Neural crest cell (in vitro differentiated cells): Measurements from ENCODE around the gene YBX3. TPM values are rescaled to one million over a fixed set of nuclear protein-coding genes. Genes with fewer than 3 reads are reported as not detected.

Experiments
- DNase-seq: peaks from one replicate; pipeline ENCODE4 v3.0.0; 2021; ENCODE audit warnings: low read depth, mixed read lengths, low spot score
- H3K27ac Mint-ChIP-seq: one replicate; pipeline ENCODE4 v1.8.0; 2021; ENCODE audit warnings: mild to moderate bottlenecking, mixed read lengths; ENCODE audit not compliant: unreplicated experiment
- H3K27me3 Mint-ChIP-seq: 2 replicates; pipeline ENCODE4 v1.8.0; 2021; ENCODE audit warnings: low read depth, mild to moderate bottlenecking, mixed read lengths
- H3K36me3 Mint-ChIP-seq: 2 replicates; pipeline ENCODE4 v1.8.0; 2021; ENCODE audit warnings: low read depth, mild to moderate bottlenecking, mixed read lengths
- H3K4me1 Mint-ChIP-seq: 2 replicates; pipeline ENCODE4 v1.8.0; 2021; ENCODE audit warnings: mixed read lengths
- H3K4me3 Mint-ChIP-seq: one replicate; pipeline ENCODE4 v1.8.0; 2021; ENCODE audit warnings: mild to moderate bottlenecking, mixed read lengths
- H3K9me3 Mint-ChIP-seq: 2 replicates; pipeline ENCODE4 v1.8.0; 2021; ENCODE audit warnings: mixed read lengths
- CTCF ChIP-seq: fragments of 200-600 bp; sonication (generic); conservative IDR thresholded peaks from 2 replicates; pipeline ENCODE4 v1.5.0; 2021; ENCODE audit warnings: antibody characterized with exemption, mild to moderate bottlenecking
- long read RNA-seq: library from polyadenylated mRNA; unstranded; transcript quantifications from one replicate; pipeline ENCODE4 v2.0.0, GENCODE V29; 2020
- total RNA-seq: library from RNA; stranded (reverse); gene quantifications from 2 replicates; pipeline ENCODE4 v1.2.1, GENCODE V29; 2021

Gene YBX3
- total RNA-seq, result 86.8 and 90.4 TPM in 2 replicates
- long read RNA-seq, partial matches to known transcripts, result 0 of 2 reads
- long read RNA-seq, other reads (novel, unspliced or antisense), result 0 of 2 reads

- Mint-ChIP-seq H3K36me3 (no peaks in the 10 kb centered on the region), H3K9me3 (no peaks in the 10 kb centered on the region), H3K27ac (peak within 1 kb of the TSS; percentile 87), H3K27me3 (peaks cover 49% of the 10 kb centered on the region), H3K4me1 (peaks cover 25% of the 10 kb centered on the region), H3K4me3 (peak within 1 kb of the TSS; percentile 98)
- no peak for TF ChIP-seq CTCF
- peak; percentile 65 for DNase-seq
Observed at GRCh38 chr12:10722905-10723746, at the start of gene YBX3. Gene YBX3, minus strand, starts transcription at chr12:10723323. Its CDS starts 212 bp downstream, at chr12:10723111.

GRCh38 chr12:10771132-10771733 lies 48.1 kb upstream of the YBX3 start:
- TF ChIP-seq CTCF, result peak; percentile 95
- no peaks in the 10 kb centered on the region for H3K36me3 Mint-ChIP-seq

DNA sequence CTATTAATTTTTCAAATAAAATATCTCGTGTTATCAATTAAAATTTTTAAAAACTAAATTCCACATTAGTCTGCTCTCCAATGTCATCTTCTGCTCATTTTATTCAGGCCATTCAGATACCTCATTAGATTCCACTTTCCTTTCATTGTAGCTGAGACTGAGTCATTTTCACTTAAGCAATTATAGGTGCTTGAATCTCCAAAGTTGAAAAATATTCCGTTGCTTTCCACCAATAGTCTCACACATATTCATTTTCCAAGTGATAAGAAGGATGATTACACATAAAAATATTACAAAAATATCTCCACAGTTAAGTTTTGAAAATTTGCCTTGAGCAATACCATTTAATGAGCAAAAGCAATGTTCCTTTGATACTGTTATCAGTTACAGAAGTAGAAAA lies 36.5 kb upstream of the YBX3 start:
- DNase-seq, result no peak
- H3K4me1 Mint-ChIP-seq, result no peaks in the 10 kb centered on the region
- H3K36me3 Mint-ChIP-seq, result peaks cover 2% of the 10 kb centered on the region
- H3K27me3 Mint-ChIP-seq, result peaks cover 56% of the 10 kb centered on the region
- peaks cover 6% of the 10 kb centered on the region for H3K9me3 Mint-ChIP-seq
- no peak overlapping the region for H3K27ac Mint-ChIP-seq
- no peak overlapping the region for H3K4me3 Mint-ChIP-seq
- no peak for TF ChIP-seq CTCF

More at GRCh38 chr12:10771132-10771733, 48.1 kb upstream of the YBX3 start:
- no peak for DNase-seq
- no peaks in the 10 kb centered on the region for H3K4me1 Mint-ChIP-seq
- H3K27me3 Mint-ChIP-seq, result peaks cover 75% of the 10 kb centered on the region
- no peak overlapping the region for H3K4me3 Mint-ChIP-seq
- no peaks in the 10 kb centered on the region for H3K9me3 Mint-ChIP-seq
- no peak overlapping the region for H3K27ac Mint-ChIP-seq

GRCh38 chr12:10756194-10756593 lies 33.1 kb upstream of the YBX3 start:
- peaks cover 43% of the 10 kb centered on the region for H3K27me3 Mint-ChIP-seq
- H3K27ac Mint-ChIP-seq, result no peak overlapping the region

GRCh38 chr12:10753059-10753458 lies 29.9 kb upstream of the YBX3 start:
- Mint-ChIP-seq H3K27ac (no peak overlapping the region), H3K4me3 (no peak overlapping the region), H3K9me3 (peaks cover 6% of the 10 kb centered on the region), H3K27me3 (peaks cover 14% of the 10 kb centered on the region), H3K36me3 (peaks cover 2% of the 10 kb centered on the region), H3K4me1 (peaks cover 13% of the 10 kb centered on the region)
- no peak for DNase-seq
- no peak for TF ChIP-seq CTCF

More at GRCh38 chr12:10756194-10756593, 33.1 kb upstream of the YBX3 start:
- DNase-seq, result no peak
- Mint-ChIP-seq H3K9me3 (peaks cover 6% of the 10 kb centered on the region), H3K4me3 (no peak overlapping the region), H3K4me1 (no peaks in the 10 kb centered on the region), H3K36me3 (peaks cover 2% of the 10 kb centered on the region)
- TF ChIP-seq CTCF, result no peak
